Measurements from ENCODE around the gene SPDYE6. TPM values are rescaled to one million over a fixed set of nuclear protein-coding genes. Genes with fewer than 3 reads are reported as not detected.
"Not testable (repeated sequence)": the region's sequence is repeated elsewhere in the genome, so short reads cannot be mapped to it uniquely, and the experiment has no call there.

The SPDYE6 gene
- total RNA-seq, 1 donor = not detected

DNA sequence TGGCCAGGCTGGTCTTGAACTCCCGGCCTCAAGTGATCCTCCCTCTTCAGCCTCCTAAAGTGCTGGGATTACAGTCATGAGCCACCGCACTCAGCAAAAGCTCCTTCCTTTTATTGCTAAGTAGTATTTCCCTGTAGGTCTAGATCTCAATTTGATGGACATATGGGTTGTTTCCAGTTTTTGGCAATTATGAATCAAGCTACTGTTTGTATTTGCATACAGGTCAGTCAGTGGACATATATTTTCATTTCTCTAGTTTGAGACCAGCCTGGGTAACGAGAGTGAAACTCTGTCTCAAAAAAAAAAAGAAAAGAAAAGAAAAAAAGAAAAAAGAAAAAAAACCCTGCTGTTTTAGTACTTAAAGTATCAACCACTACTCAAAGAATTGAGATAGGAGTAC is 33.6 kb upstream of the SPDYE6 start:
- Histone ChIP-seq H3K36me3 (ENCODE audit: insufficient read depth, low read length) (peaks cover 13% of the 10 kb centered on the region), H3K9me3 (ENCODE audit: low read depth, low read length) (no peaks in the 10 kb centered on the region), H3K27me3 (ENCODE audit: insufficient read depth, low read length) (no peaks in the 10 kb centered on the region), H3K4me3 (ENCODE audit: insufficient read depth, low read length) (no peak overlapping the region), H3K79me2 (ENCODE audit: insufficient read depth, low read length) (no peaks in the 10 kb centered on the region), H3K27ac (ENCODE audit: low read depth, low read length) (no peak overlapping the region), H3K4me2 (ENCODE audit: insufficient read depth, low read length) (no peak overlapping the region), H2AFZ (ENCODE audit: low read length) (no peak overlapping the region), H4K20me1 (ENCODE audit: insufficient read depth, low read length) (peaks cover 5% of the 10 kb centered on the region), H3K4me1 (ENCODE audit: insufficient read depth, low read length) (no peaks in the 10 kb centered on the region)
- DNase-seq (ENCODE audit: insufficient read length, low spot score, missing footprints) = no peak
- no peak for TF ChIP-seq CTCF (IDR thresholded peaks at IDR 0.05; ENCODE audit: extremely low read depth, low read depth, low read length)

DNA sequence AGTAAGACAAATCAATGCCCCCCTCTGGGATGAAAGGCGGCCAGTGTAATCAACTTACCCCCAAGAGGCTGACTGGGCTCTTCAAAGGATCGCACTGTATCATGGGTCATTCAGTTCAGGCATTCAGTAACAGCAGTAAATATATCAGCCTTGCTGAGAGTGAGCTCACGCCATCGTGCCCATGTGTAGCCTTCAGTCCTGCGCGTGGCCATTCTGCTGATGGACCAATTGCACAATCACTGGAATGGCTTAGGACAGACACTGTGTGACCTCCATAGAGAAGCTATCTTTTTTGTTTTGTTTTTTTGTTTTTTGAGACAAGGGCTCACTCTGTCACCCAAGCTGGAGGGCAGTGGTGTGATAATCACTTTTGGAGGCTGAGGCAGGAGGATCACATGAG is 30.8 kb upstream of the SPDYE6 start:
- Histone ChIP-seq H3K4me1 (ENCODE audit: insufficient read depth, low read length) (no peaks in the 10 kb centered on the region), H3K79me2 (ENCODE audit: insufficient read depth, low read length) (no peaks in the 10 kb centered on the region), H3K27ac (ENCODE audit: low read depth, low read length) (no peak overlapping the region), H3K9me3 (ENCODE audit: low read depth, low read length) (no peaks in the 10 kb centered on the region), H3K36me3 (ENCODE audit: insufficient read depth, low read length) (peaks cover 14% of the 10 kb centered on the region), H3K4me3 (ENCODE audit: insufficient read depth, low read length) (no peak overlapping the region), H4K20me1 (ENCODE audit: insufficient read depth, low read length) (peaks cover 5% of the 10 kb centered on the region), H3K4me2 (ENCODE audit: insufficient read depth, low read length) (no peak overlapping the region), H3K27me3 (ENCODE audit: insufficient read depth, low read length) (no peaks in the 10 kb centered on the region), H2AFZ (ENCODE audit: low read length) (no peak overlapping the region)
- TF ChIP-seq CTCF (IDR thresholded peaks at IDR 0.05; ENCODE audit: extremely low read depth, low read depth, low read length) = no peak
- DNase-seq (ENCODE audit: insufficient read length, low spot score, missing footprints) = no peak

GRCh38 chr7:102381696-102382425 is 25.6 kb upstream of the SPDYE6 start:
- H3K4me1 ChIP-seq (ENCODE audit: insufficient read depth, low read length); H3K4me3 ChIP-seq (ENCODE audit: insufficient read depth, low read length); H3K79me2 ChIP-seq (ENCODE audit: insufficient read depth, low read length); H3K27me3 ChIP-seq (ENCODE audit: insufficient read depth, low read length); H3K27ac ChIP-seq (ENCODE audit: low read depth, low read length); H2AFZ ChIP-seq (ENCODE audit: low read length); H4K20me1 ChIP-seq (ENCODE audit: insufficient read depth, low read length); DNase-seq (ENCODE audit: insufficient read length, low spot score, missing footprints); H3K4me2 ChIP-seq (ENCODE audit: insufficient read depth, low read length); H3K9me3 ChIP-seq (ENCODE audit: low read depth, low read length): not testable (repeated sequence)
- H3K36me3 ChIP-seq (ENCODE audit: insufficient read depth, low read length) = peaks cover 43% of the 10 kb centered on the region

DNA sequence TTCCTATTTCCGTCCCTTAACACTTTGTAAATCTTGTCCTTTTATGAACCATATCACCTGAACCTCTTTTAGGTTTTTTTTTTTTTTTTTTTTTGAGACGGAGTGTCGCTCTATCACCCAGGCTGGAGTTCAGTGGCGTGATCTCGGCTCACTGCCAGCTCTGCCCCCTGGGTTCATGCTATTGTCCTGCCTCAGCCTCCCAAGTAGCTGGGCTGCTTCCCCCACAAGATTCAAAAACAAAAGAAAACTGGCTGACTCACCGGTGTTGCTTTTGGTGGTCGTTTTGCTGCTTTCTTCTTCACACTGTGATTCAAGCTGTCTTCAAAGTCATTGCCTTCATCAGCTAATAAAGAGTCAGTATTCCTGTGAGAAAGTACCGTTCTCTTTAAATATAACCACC is 24.6 kb upstream of the SPDYE6 start:
- not testable (repeated sequence) for H3K4me2 ChIP-seq (ENCODE audit: insufficient read depth, low read length); H3K27ac ChIP-seq (ENCODE audit: low read depth, low read length)

GRCh38 chr7:102376964-102377466 is 20.8 kb upstream of the SPDYE6 start:
- no peaks in the 10 kb centered on the region for H3K9me3 ChIP-seq (ENCODE audit: low read depth, low read length)
- TF ChIP-seq CTCF (IDR thresholded peaks at IDR 0.05; ENCODE audit: extremely low read depth, low read depth, low read length) = no peak
- no peaks in the 10 kb centered on the region for H3K27me3 ChIP-seq (ENCODE audit: insufficient read depth, low read length)
- H3K79me2 ChIP-seq (ENCODE audit: insufficient read depth, low read length) = peaks cover 12% of the 10 kb centered on the region
- no peak overlapping the region for H2AFZ ChIP-seq (ENCODE audit: low read length)
- H3K4me3 ChIP-seq (ENCODE audit: insufficient read depth, low read length) = no peak overlapping the region
- no peaks in the 10 kb centered on the region for H4K20me1 ChIP-seq (ENCODE audit: insufficient read depth, low read length)
- no peaks in the 10 kb centered on the region for H3K4me1 ChIP-seq (ENCODE audit: insufficient read depth, low read length)
- no peak overlapping the region for H3K27ac ChIP-seq (ENCODE audit: low read depth, low read length)
- DNase-seq (ENCODE audit: insufficient read length, low spot score, missing footprints) = no peak
- H3K4me2 ChIP-seq (ENCODE audit: insufficient read depth, low read length) = no peak overlapping the region
- peaks cover 43% of the 10 kb centered on the region for H3K36me3 ChIP-seq (ENCODE audit: insufficient read depth, low read length)

More for the DNA sequence above, 24.6 kb upstream of the SPDYE6 start:
- H3K36me3 ChIP-seq (ENCODE audit: insufficient read depth, low read length) = peaks cover 47% of the 10 kb centered on the region
- H2AFZ ChIP-seq (ENCODE audit: low read length); H3K79me2 ChIP-seq (ENCODE audit: insufficient read depth, low read length); H4K20me1 ChIP-seq (ENCODE audit: insufficient read depth, low read length); H3K4me3 ChIP-seq (ENCODE audit: insufficient read depth, low read length); DNase-seq (ENCODE audit: insufficient read length, low spot score, missing footprints); H3K9me3 ChIP-seq (ENCODE audit: low read depth, low read length); H3K27me3 ChIP-seq (ENCODE audit: insufficient read depth, low read length); H3K4me1 ChIP-seq (ENCODE audit: insufficient read depth, low read length): not testable (repeated sequence)

- H3K4me2 ChIP-seq (ENCODE audit: insufficient read depth, low read length); H3K4me3 ChIP-seq (ENCODE audit: insufficient read depth, low read length); DNase-seq (ENCODE audit: insufficient read length, low spot score, missing footprints); H2AFZ ChIP-seq (ENCODE audit: low read length); H3K9me3 ChIP-seq (ENCODE audit: low read depth, low read length); H4K20me1 ChIP-seq (ENCODE audit: insufficient read depth, low read length); H3K4me1 ChIP-seq (ENCODE audit: insufficient read depth, low read length); H3K27me3 ChIP-seq (ENCODE audit: insufficient read depth, low read length); H3K27ac ChIP-seq (ENCODE audit: low read depth, low read length): not testable (repeated sequence)
- H3K36me3 ChIP-seq (ENCODE audit: insufficient read depth, low read length) = peaks cover 13% of the 10 kb centered on the region
- H3K79me2 ChIP-seq (ENCODE audit: insufficient read depth, low read length) = peaks cover 19% of the 10 kb centered on the region
Measured at GRCh38 chr7:102372796-102373195, 16.6 kb upstream of the SPDYE6 start.

DNA sequence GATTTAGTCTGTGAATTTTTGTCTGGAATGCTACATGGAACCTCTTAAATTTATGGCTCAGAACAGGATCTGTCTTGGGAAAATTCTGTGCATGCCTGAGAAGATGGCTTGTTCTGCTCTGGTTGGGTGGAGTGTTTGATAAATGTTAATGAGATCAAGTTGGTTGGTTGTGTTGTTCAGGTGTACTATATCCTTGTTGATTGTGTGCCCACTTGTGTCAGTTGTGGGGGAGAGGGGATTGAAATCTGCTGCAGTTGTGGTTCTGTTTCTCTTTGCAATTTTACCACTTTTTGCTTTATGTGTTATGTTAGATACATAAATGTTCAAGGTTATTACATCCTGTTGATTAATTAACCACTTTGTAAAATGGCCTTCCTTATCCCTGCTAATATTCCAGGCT is 13.8 kb upstream of the SPDYE6 start:
- H3K36me3 ChIP-seq (ENCODE audit: insufficient read depth, low read length); H3K9me3 ChIP-seq (ENCODE audit: low read depth, low read length); DNase-seq (ENCODE audit: insufficient read length, low spot score, missing footprints); H3K4me2 ChIP-seq (ENCODE audit: insufficient read depth, low read length); H3K4me1 ChIP-seq (ENCODE audit: insufficient read depth, low read length); H4K20me1 ChIP-seq (ENCODE audit: insufficient read depth, low read length); H3K27ac ChIP-seq (ENCODE audit: low read depth, low read length); H3K27me3 ChIP-seq (ENCODE audit: insufficient read depth, low read length); H3K4me3 ChIP-seq (ENCODE audit: insufficient read depth, low read length); H2AFZ ChIP-seq (ENCODE audit: low read length): not testable (repeated sequence)
- H3K79me2 ChIP-seq (ENCODE audit: insufficient read depth, low read length) = peaks cover 23% of the 10 kb centered on the region
